Glomerular visceral epithelial cell (primary cell): ENCODE measurements around the gene SHB.
"Not testable (repeated sequence)": the region's sequence is repeated elsewhere in the genome, so short reads cannot be mapped to it uniquely, and the experiment has no call there.

Experiments used
- DNase-seq: peaks from one replicate; pipeline ENCODE4 v3.0.0-alpha.2; 2016; ENCODE audit errors: extremely low spot score

Gene SHB

DNA sequence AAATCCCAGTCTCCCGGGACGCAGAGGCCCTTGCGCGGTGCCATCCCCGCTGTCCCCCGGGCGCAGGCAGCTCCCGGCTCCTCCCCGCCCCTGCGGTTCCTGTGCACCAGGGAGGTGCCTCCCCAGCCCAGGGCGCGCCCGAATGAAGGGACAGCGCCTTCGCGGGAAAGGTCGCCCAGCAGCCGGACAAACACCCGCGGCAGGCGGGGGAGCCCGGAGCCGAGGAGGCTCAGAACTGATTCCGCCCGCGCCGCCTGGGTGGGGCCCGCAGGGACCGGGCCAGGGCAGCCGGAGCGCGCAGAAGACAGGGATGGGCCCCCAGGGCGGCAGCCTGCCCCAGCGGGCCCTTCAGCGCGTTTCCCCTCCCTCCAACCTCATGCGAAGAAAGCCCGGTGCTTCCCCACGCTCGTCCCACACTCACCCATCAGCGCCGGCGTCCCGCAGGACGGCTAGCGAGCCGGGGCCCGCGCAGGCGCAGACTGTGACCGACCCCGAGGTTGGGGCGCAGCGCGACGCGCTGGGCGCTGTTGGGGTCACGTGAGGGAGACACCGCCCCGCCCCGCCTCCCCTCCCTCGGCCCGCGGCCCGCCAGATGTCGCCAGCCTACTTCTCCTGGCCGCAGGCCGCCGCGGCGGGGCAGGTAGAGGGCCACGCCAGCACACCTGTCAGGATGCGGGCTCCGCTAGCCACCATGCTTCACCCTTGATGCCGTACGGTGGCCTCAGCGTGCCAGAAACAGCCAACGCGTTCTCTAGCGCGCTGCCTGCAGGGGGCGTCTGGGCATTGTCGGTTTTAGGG is 165.2 kb downstream of the SHB start, which contains the start of gene SLC25A51:
Gene SLC25A51 (minus strand): TSS at position 481 of the 798 bp plus-strand sequence. CDS start 15,577 bp downstream, outside the sequence.
- DNase-seq, result peak; percentile 91

DNA sequence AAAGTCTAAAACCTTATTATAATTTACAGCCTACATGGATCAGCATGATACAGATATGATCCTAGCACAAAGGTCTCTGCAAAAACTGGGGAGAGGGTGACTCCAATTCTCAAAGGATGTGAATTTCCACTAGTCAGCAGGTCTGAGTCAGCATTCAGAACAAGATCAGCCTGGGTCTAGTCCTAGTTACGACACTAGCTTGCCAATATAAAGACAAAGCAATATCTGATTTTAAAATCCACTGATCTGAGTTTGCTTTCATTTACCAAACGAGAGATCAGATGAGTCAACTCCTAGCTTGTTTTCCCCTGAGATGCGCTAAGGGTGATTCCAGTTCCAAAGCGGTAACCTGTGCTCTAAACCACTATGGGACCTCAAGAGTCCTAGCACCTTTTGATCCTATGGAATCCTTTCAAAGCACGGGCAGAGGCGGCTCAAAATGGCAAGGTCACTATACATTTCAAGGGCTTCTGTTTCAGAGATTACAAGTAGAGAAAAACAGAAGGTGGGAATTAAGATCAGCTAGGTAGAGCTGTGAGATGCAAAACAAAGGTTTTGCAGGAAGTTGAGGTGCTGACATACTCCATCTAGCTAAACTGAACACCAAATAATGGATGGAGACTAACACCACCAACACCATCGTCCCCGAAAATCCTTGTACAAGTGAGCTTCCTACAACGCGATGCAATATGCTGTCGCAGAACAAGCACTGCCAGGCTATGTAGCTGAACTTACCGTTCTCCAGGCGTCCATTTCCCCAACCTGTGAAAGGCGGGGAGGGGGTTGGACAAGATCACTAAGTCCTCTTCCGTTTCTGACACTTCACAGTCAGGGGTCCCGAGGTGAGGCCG is 166.0 kb downstream of the SHB start:
- peak; percentile 27 for DNase-seq

DNA sequence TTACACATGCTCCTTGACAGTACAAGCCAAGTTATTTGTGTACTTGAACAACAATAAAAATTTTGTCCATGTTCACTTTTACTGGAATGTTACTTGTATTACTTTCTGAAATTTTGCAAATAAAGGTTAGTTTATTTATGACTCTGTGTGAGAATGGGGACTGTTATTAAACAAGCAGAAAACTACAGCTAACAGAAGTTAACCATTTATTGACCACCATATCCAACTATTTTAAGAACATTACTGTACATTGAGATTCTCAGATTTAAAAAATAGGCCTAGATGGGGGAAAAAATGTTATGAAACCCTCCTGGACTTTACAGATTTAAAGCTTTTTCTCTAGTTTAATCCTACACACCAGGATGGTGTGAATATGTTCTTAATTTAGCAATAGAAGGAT is 166.9 kb downstream of the SHB start:
- DNase-seq, result no peak

DNA sequence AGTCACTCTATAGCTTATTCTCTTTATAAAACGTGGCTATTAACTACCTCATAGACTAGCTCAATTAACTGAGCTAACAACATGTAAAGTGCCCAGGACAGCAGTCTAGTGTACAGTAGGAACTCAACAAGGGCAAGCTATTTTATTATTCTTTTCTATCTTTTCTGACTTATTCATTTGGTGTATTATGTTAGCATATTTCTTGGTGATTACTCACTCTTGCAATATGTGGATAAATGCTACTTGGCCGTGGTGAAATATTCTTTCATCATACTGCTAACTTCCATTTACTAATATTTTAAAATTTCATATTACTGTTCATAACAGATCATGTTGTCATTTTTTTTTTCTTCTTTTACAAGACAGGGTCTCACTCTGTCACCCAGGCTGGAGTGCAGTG is 170.0 kb downstream of the SHB start:
- no peak for DNase-seq

DNA sequence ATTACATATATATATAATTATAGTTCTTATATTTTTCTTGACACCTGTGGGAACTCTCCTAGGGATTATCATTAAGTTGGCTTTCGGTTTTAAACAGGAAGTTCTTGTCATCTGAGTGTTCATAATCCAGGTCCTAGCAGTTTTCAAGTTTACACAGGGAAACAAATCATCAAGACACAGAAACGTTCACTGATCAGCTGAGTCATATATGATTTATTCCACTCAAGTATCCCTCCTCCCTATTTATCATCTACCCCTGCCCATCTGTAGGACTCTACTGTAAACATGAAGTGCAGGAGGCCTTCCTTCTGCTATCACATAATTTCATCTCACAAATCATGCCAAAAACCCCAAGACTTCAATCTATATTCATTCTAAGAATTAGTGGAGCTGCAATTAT is 171.4 kb downstream of the SHB start:
- no peak for DNase-seq

DNA sequence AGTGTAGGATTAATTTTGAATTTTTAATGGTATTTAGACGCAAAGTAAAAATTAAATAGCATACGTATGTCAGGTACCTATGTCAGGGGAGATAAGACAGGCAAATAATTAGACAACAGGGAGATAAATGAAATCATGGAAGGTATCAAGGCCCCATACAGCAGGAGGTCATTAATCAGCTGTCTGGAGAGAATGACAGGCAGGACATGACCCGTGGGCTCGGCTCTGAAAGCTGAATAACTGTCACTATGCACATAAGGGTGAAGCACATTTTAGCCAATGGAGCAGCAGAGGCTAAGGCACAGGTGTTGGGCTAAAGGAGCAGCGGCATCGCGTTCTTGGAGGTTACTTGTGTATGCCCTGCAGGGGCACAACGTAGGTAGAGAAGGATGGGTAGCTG is 177.0 kb downstream of the SHB start:
- DNase-seq, result no peak

DNA sequence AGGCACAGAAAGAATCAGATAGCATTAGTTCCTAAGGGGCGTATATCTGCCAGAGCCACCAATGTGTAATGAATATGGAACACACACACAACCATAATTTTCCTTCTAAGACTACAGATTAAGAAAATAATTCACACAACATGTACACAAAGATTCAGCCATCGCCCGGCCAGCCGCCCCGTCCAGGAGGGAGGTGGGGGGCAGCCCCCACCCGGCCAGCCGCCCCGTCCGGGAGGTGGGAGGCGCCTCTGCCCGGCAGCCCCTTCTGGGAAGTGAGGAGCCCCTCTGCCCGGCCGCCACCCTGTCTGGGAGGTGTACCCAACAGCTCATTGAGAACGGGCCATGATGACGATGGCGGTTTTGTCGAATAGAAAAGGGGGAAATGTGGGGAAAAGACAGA is 178.0 kb downstream of the SHB start:
- DNase-seq, result not testable (repeated sequence)

DNA sequence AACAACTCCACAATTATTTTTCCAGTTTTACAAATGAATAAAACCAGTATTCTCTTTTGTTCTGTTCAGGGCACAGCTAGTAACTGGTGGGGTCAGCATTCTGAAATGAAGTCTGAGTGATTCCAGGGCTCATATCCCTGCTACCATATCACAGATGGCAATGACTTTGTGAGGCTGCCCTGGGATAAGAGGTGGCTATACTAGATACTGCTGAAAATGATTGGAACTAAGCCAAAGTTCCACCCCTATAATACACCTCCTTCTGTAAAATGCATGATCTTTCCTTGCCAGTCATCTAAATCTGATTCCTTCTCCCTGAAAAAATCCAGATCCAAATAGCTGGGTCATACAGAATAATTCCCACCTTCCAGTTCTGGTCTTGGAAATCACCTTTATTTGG is 179.5 kb downstream of the SHB start:
- DNase-seq, result no peak

DNA sequence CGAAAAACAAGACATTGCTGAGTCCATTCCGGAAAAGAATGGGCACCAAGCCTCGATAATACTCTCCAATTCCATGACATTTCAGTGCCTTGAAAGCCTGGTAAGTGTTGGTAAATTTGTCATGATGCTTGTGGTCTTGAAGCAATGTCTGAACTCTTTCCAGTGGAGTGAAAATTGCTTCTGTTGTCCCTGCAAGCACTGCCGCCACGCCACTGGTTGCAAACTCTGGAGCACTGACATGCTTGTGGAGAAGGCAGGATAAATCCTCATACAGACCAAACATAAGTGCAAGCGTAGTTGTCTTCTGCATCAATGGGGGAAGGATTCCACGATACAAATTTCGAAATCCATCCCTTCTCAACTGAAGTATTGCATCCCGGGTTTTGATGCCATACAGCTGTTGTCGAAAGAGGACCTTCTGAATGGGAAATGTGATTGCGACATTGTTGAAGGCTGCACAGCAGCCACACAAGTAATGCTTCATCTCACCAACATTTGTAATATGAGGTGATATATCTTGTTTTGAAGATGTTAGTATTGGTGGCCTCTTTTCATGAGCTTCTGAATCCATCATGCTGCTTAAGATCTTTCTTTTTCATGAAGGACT is 180.9 kb downstream of the SHB start:
- DNase-seq, result not testable (repeated sequence)

DNA sequence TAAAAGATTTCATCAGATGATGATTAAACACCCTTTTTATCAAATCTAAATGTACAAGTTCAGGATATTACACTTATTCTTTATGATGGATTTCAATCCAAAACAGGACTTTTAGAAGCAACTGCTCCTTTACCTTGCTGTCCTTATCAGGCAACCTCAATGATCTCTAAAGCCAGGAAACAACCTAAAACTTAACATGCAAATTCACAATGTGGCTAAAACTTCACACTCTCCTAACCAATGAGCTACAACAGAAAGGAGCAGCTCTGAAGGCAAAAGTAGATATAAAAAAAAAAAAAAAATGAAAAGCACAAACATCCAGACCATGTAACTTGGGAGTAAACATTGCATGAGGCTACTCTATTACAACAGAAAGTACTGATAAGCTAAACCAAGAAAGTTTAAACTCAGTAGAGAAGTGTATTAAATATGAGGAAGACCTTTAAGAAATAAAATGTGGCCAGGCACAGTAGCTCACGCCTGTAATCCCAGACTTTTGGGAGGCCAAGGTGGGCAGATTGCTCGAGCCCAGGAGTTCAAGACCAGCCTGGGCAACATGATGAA is 188.0 kb downstream of the SHB start:
- DNase-seq, result no peak

DNA sequence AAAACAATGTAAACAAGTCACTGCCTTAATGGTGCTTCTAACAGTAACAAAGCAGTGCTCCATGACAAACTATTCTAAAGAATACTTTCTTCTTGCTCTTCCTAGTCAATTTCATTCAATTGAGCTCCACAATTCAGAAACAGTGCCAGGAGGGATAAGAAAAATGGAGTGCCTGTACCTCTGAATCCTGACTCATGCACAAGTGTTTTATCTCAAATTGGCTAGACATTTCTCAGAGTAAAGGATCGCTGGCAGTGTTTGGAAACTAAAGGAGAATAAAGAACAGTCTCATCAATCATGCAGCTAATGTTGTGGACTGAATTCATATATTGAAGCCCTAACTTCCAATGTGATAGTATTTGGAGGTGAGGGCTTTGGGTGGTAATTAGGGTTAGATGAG is 192.7 kb downstream of the SHB start:
- DNase-seq, result no peak

DNA sequence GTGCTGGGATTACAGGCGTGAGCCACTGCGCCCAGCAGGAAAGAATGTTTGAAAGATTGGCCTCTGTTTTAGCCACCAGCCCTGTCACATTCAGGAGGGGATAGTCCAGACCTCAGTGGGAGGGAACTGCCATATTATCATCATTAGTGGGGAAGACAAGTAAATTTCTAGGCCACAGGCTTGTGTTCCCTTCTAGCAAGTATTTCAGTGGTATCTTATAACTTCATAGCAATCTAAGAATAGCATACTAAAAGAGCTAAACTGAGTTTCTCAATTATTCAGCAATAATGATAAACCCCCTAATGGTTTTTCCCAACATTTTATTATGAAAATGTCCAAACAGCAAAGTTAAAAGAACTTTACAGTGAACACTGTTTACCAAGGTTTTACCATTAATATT is 195.1 kb downstream of the SHB start:
- DNase-seq, result no peak

DNA sequence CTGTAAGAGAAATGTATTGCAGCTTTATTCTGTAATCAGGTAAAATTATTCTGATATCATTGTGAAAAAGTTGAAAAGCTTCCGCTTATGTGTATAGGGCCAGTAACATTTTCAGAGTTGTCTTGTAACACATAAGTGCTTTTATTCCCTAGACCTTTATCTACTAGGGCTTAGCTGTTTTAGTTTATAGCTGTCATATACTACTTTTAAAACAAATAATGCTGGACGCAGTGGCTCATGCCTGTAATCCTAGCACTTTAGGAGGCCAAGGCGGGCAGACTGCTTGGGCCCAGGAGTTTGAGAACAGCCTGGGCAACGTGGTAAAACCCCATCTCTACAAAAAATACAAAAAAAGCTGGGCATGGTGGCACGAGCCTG is 198.2 kb downstream of the SHB start:
- no peak for DNase-seq

DNA sequence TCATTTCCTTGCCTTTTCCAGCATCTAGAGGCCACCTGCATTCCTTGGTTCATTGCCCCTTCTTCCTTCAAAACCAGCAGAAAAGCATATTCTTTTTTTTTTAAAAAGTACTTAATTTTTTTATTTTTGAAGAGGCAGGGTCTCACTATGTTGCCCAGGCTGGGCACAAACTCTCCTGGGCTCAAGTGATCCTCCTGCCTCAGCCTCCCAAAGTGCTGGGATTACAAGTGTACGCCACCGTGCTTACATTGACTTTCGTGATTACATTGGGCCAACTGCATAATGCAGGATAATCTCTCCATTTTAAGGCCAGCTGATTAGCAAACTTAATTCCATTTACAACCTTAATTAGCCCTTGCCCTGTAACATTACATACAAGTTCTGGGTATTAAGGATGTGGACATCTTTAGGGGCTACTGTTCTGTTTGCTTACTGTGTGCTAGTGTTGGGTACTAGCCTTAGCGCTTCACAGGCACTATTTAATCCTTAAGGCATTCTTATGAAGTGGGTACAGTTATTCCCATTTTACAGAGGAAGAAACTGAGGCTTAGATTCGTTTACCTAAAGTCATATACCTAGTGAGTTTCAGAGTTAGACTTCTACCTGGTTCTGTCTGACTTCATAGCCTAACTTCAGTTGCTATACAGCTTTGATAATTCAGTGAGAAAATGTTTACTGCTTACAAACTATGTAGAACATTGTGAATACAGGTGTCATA is 198.8 kb downstream of the SHB start:
- DNase-seq, result no peak
